IMR-90 (cell line): ENCODE measurements around the gene LILRA2. TPM values are rescaled to one million over a fixed set of nuclear protein-coding genes. Genes with fewer than 3 reads are reported as not detected.
"Not testable (repeated sequence)": the region's sequence is repeated elsewhere in the genome, so short reads cannot be mapped to it uniquely, and the experiment has no call there.

ENCODE experiments used
- ATAC-seq: fragments of 200-7000 bp; cut with Tn5 transposase; 2 replicates; pipeline ENCODE4 v1.9.1; 2020; ENCODE audit warnings: low read depth, mild to moderate bottlenecking, moderate library complexity
- BruUV-seq: library from RNA; stranded (reverse); fragments of 400-500 nt; replicated peaks from 2 replicates; lab custom pipeline; 2021; lab: Mats Ljungman, UMichigan
- CTCF ChIA-PET: fragments of 300-600 bp; formaldehyde crosslinking; extraction: SDS; loops from one replicate; lab custom pipeline; 2021; ENCODE audit warnings: antibody characterized with exemption; lab: Yijun Ruan, JAX
- POLR2A ChIA-PET: fragments of 300-600 bp; sonication (Branson Sonifier 250); formaldehyde crosslinking; loops from one replicate; lab custom pipeline; 2022; ENCODE audit warnings: antibody characterized with exemption; ENCODE audit not compliant: unreplicated experiment; lab: Charles Lee
- DNase-seq: peaks from one replicate; pipeline ENCODE4 v3.0.0; 2013
- H2AFZ ChIP-seq: replicated peaks from 2 replicates; pipeline ENCODE3; 2013; ENCODE audit warnings: low read length, mild to moderate bottlenecking; ENCODE audit not compliant: poor library complexity
- H2AK5ac ChIP-seq: 2 replicates; pipeline ENCODE4 v1.6.1; 2013; ENCODE audit warnings: low read depth, low read length, inconsistent platforms
- H2AK9ac ChIP-seq: replicated peaks from 2 replicates; pipeline ENCODE3; 2013; ENCODE audit warnings: mild to moderate bottlenecking, low read depth, low read length, moderate library complexity; ENCODE audit not compliant: poor library complexity
- H2BK120ac ChIP-seq: 2 replicates; pipeline ENCODE4 v1.6.1; 2013; ENCODE audit warnings: low read depth, low read length, inconsistent platforms
- H2BK15ac ChIP-seq: 3 replicates; pipeline ENCODE4 v1.6.1; 2013; ENCODE audit warnings: low read depth, low read length, inconsistent platforms
- H2BK20ac ChIP-seq: 2 replicates; pipeline ENCODE4 v1.6.1; 2013; ENCODE audit warnings: low read depth, mild to moderate bottlenecking, inconsistent platforms, low read length, moderate library complexity
- H2BK5ac ChIP-seq: 2 replicates; pipeline ENCODE4 v1.6.1; 2013; ENCODE audit warnings: mild to moderate bottlenecking, low read depth, low read length, inconsistent platforms; ENCODE audit not compliant: poor library complexity, severe bottlenecking
- H3K14ac ChIP-seq: replicated peaks from 2 replicates; pipeline ENCODE4 v1.6.1; 2013; ENCODE audit warnings: low read depth, low read length, inconsistent platforms
- H3K18ac ChIP-seq: 2 replicates; pipeline ENCODE4 v1.6.1; 2013; ENCODE audit warnings: low read depth, low read length, control low read depth
- H3K23ac ChIP-seq: 2 replicates; pipeline ENCODE4 v1.6.1; 2013; ENCODE audit warnings: low read depth, low read length, inconsistent platforms
- H3K27ac ChIP-seq: 2 replicates; pipeline ENCODE4 v1.5.1; 2013; ENCODE audit warnings: mild to moderate bottlenecking, control low read depth, low read length; ENCODE audit not compliant: insufficient read depth
- H3K27me3 ChIP-seq: 2 replicates; pipeline ENCODE4 v1.6.1; 2013; ENCODE audit warnings: low read length; ENCODE audit not compliant: control insufficient read depth, insufficient read depth
- H3K36me3 ChIP-seq: 2 replicates; pipeline ENCODE4 v1.6.1; 2013; ENCODE audit warnings: low read length, mixed read lengths; ENCODE audit not compliant: control insufficient read depth, insufficient read depth
- H3K4ac ChIP-seq: 2 replicates; pipeline ENCODE4 v1.6.1; 2013; ENCODE audit warnings: low read depth, low read length, inconsistent platforms
- H3K4me1 ChIP-seq: 2 replicates; pipeline ENCODE4 v1.6.1; 2013; ENCODE audit warnings: low read length, mixed read lengths; ENCODE audit not compliant: control insufficient read depth, insufficient read depth
- H3K4me2 ChIP-seq: 2 replicates; pipeline ENCODE4 v1.6.1; 2013; ENCODE audit warnings: low read depth, mild to moderate bottlenecking, control low read depth, low read length, moderate library complexity
- H3K4me3 ChIP-seq: 2 replicates; pipeline ENCODE4 v1.5.1; 2013; ENCODE audit warnings: low read depth, mild to moderate bottlenecking, control low read depth, low read length, moderate library complexity; ENCODE audit not compliant: insufficient read depth
- H3K56ac ChIP-seq: 2 replicates; pipeline ENCODE4 v1.6.1; 2013; ENCODE audit warnings: low read length, inconsistent platforms; ENCODE audit not compliant: insufficient read depth; ENCODE audit errors: extremely low read depth
- H3K79me1 ChIP-seq, 2 experiments: 2 replicates each; pipeline ENCODE4 v1.6.1; 2013; ENCODE audit warnings: low read length in 2 of 2, inconsistent platforms in 1 of 2, low read depth in 1 of 2
- H3K9ac ChIP-seq: 2 replicates; pipeline ENCODE4 v1.6.1; 2013; ENCODE audit warnings: low read depth, low read length, control low read depth
- H3K9me1 ChIP-seq: 2 replicates; pipeline ENCODE4 v1.6.1; 2013; ENCODE audit warnings: low read length, inconsistent platforms; ENCODE audit not compliant: insufficient read depth
- H3K9me3 ChIP-seq: 2 replicates; pipeline ENCODE4 v1.6.1; 2013; ENCODE audit warnings: low read length; ENCODE audit not compliant: control insufficient read depth, insufficient read depth
- H4K20me1 ChIP-seq: 2 replicates; pipeline ENCODE4 v1.6.1; 2013; ENCODE audit warnings: low read length, inconsistent platforms; ENCODE audit not compliant: insufficient read depth
- H4K5ac ChIP-seq: 2 replicates; pipeline ENCODE4 v1.6.1; 2013; ENCODE audit warnings: mild to moderate bottlenecking, low read depth, low read length, control low read depth
- H4K8ac ChIP-seq, 2 experiments: 2 replicates each; pipeline ENCODE4 v1.6.1; 2013; ENCODE audit warnings: low read depth in 2 of 2, low read length in 2 of 2, control low read depth in 1 of 2, inconsistent platforms in 1 of 2
- H4K91ac ChIP-seq: 2 replicates; pipeline ENCODE4 v1.6.1; 2013; ENCODE audit warnings: low read depth, low read length, inconsistent platforms; ENCODE audit not compliant: insufficient read depth
- WGBS, 2 experiments: methylation state at CpG; one replicate each; pipeline versions ENCODE4 v1.1.5 to v1.1.7; 2013; ENCODE audit warnings: missing lambda C conversion rate in 2 of 2; ENCODE audit not compliant: insufficient read length in 1 of 2; ENCODE audit errors: extremely low coverage in 2 of 2; 5-methylcytosine and 5-hydroxymethylcytosine counted together
- dilution Hi-C: fragments of 300-500 bp; cut with HindIII; formaldehyde crosslinking; loops from one replicate; pipeline ENCODE4 v1.14.3; 2018; ENCODE audit warnings: low sequenced_read_pairs; ENCODE audit not compliant: unreplicated experiment
- in situ Hi-C: fragments of 300-500 bp; cut with MboI; formaldehyde crosslinking; loops from 3 replicates; pipeline ENCODE4 v1.14.3; 2019; ENCODE audit warnings: low sequenced_read_pairs, inconsistent platforms, mixed read lengths
- intact Hi-C: fragments of 100-400 bp; cut with micrococcal nuclease; formaldehyde crosslinking; loops from 2 replicates; pipeline ENCODE4 v1.10.0; 2022
- polyA plus RNA-seq, 3 experiments: library from polyadenylated mRNA; depleted of rRNA; stranded (reverse); fragments of >200 nt; gene quantifications; 2 replicates each; pipeline ENCODE4 v1.2.3, GENCODE V29; 2012; ENCODE audit warnings: low replicate concordance in 1 of 3
- total RNA-seq: library from RNA; depleted of rRNA; stranded (reverse); fragments of >200 nt; gene quantifications from 2 replicates; pipeline ENCODE4 v1.2.3, GENCODE V29; 2012

The LILRA2 gene
- total and polyA plus RNA-seq, 2 of the 4 experiments (the other 2 are of a cell fraction), result not detected

GRCh38 chr19:54578268-54578667 lies 4.7 kb downstream of the LILRA2 start:
- H3K9me1 ChIP-seq, H2AK5ac ChIP-seq, H3K4me1 ChIP-seq, H2BK5ac ChIP-seq, ATAC-seq, H3K4me2 ChIP-seq, H4K8ac ChIP-seq, POLR2A ChIA-PET, H4K91ac ChIP-seq, H3K18ac ChIP-seq, H2BK20ac ChIP-seq, H3K4me3 ChIP-seq, H2AFZ ChIP-seq, H3K4ac ChIP-seq, intact Hi-C loops, dilution Hi-C loops, H3K56ac ChIP-seq, H3K14ac ChIP-seq, H2BK15ac ChIP-seq, DNase-seq, H3K23ac ChIP-seq, BruUV-seq, H4K20me1 ChIP-seq, H3K79me1 ChIP-seq, H4K5ac ChIP-seq, CTCF ChIA-PET, H3K27me3 ChIP-seq, H3K9ac ChIP-seq, H3K36me3 ChIP-seq, H3K27ac ChIP-seq, H2BK120ac ChIP-seq, H2AK9ac ChIP-seq: not testable (repeated sequence)
- 40% methylated on average over 1 of the region's 5 CpGs; no CpG with 5 or more reads in 1 of the 2 experiments for WGBS, 2 experiments
- peaks cover 22% of the 10 kb centered on the region for H3K9me3 ChIP-seq
- in situ Hi-C loops, result loop anchor here (5.0 kb wide), 1 partner anchor 281 kb away; no protein-coding TSS in a partner anchor
